HG02870 (cell line): ENCODE results near the gene KCNG1.

ENCODE experiments used
- ATAC-seq: cut with Tn5 transposase; IDR thresholded peaks from one replicate; pipeline ENCODE4 v1.9.1; 2021; ENCODE audit warnings: mild to moderate bottlenecking, moderate library complexity; ENCODE audit not compliant: unreplicated experiment

The KCNG1 gene

GRCh38 chr20:51014797-51015722 is 7.8 kb downstream of the KCNG1 start:
- no peak for ATAC-seq

GRCh38 chr20:51013577-51014330 is 9.2 kb downstream of the KCNG1 start:
- no peak for ATAC-seq

- no peak for ATAC-seq
Measured at GRCh38 chr20:51012357-51012756, 10.6 kb downstream of the KCNG1 start.

GRCh38 chr20:51011479-51011878 is 11.4 kb downstream of the KCNG1 start:
- ATAC-seq: no peak

- ATAC-seq: no peak
Measured at GRCh38 chr20:51010932-51011331, 12.0 kb downstream of the KCNG1 start.

- no peak for ATAC-seq
Measured at GRCh38 chr20:51010043-51010365, 12.9 kb downstream of the KCNG1 start.

GRCh38 chr20:51009303-51010042 is 13.4 kb downstream of the KCNG1 start:
- ATAC-seq: no peak

GRCh38 chr20:51008718-51009117 is 14.2 kb downstream of the KCNG1 start:
- ATAC-seq: no peak

GRCh38 chr20:51005214-51005613 is 17.7 kb downstream of the KCNG1 start:
- no peak for ATAC-seq

- no peak for ATAC-seq
Measured at GRCh38 chr20:51004781-51005180, 18.1 kb downstream of the KCNG1 start.

- ATAC-seq: no peak
Measured at GRCh38 chr20:51004305-51004727, 18.6 kb downstream of the KCNG1 start.

- no peak for ATAC-seq
Measured at GRCh38 chr20:51003753-51004152, 19.2 kb downstream of the KCNG1 start.

- ATAC-seq: no peak
Measured at GRCh38 chr20:51002633-51003032, 20.3 kb downstream of the KCNG1 start.

- no peak for ATAC-seq
Measured at GRCh38 chr20:51001430-51002265, 21.3 kb downstream of the KCNG1 start.

- ATAC-seq: no peak
Measured at GRCh38 chr20:50999355-50999754, 23.6 kb downstream of the KCNG1 start.

- ATAC-seq: no peak
Measured at GRCh38 chr20:50996901-50997865, 25.7 kb downstream of the KCNG1 start.

GRCh38 chr20:50995506-50995905 is 27.4 kb downstream of the KCNG1 start:
- no peak for ATAC-seq

GRCh38 chr20:50993876-50994275 is 29.0 kb downstream of the KCNG1 start:
- ATAC-seq: no peak

- peak; percentile 61 for ATAC-seq
Measured at GRCh38 chr20:50992733-50993457, 30.0 kb downstream of the KCNG1 start.
